HG02642 (cell line): ENCODE results near the gene SPTBN1.

Experiments
- ATAC-seq: cut with Tn5 transposase; IDR thresholded peaks from one replicate; pipeline ENCODE4 v1.9.1; 2021; ENCODE audit warnings: mild to moderate bottlenecking; ENCODE audit not compliant: unreplicated experiment, poor library complexity

SPTBN1 gene

GRCh38 chr2:54710216-54710615 is 254.1 kb downstream of the SPTBN1 start:
- ATAC-seq = no peak

GRCh38 chr2:54712516-54712915 is 256.4 kb downstream of the SPTBN1 start:
- ATAC-seq = no peak

- ATAC-seq = no peak
Observed at GRCh38 chr2:54714996-54715395, 258.9 kb downstream of the SPTBN1 start.

GRCh38 chr2:54716375-54716774 is 260.2 kb downstream of the SPTBN1 start:
- no peak for ATAC-seq

GRCh38 chr2:54720563-54720962 is 264.4 kb downstream of the SPTBN1 start:
- ATAC-seq = no peak
